Measurements from ENCODE around the gene LINC00632.

LINC00632 gene

DNA sequence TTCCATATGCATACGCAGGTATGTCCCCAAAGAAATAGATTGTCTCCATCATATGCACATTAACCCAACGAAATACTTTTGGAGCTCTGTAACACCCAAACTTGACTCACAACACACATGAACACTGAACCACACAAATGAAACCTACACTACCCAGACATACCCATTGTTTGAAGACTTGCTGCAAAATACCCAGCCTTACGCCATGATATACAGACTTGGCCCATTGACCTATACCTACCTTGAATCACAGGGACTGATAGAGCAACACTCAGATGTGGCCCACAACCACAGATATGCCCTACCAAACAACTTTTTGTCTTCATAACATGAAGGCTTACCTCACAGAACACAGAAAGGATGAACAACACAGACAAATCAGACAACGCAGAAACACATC, 15.9 kb downstream of the LINC00632 start:
- no peak for TF ChIP-seq CTCF (IDR thresholded peaks at IDR 0.05; ENCODE audit: insufficient read depth, low read length, poor library complexity, severe bottlenecking)
- no peak for TF ChIP-seq EZH2phosphoT487 (conservative IDR thresholded peaks at IDR 0.05; ENCODE audit: low read length)
- Histone ChIP-seq H3K79me2 (ENCODE audit: insufficient read depth, low read length) (no peaks in the 10 kb centered on the region), H2AFZ (ENCODE audit: low read depth, low read length, severe bottlenecking) (no peak overlapping the region), H3K36me3 (ENCODE audit: low read length) (no peaks in the 10 kb centered on the region), H3K4me2 (ENCODE audit: low read depth, low read length, poor library complexity, severe bottlenecking) (no peak overlapping the region), H3K4me3 (ENCODE audit: insufficient read depth, low read length, poor library complexity, severe bottlenecking) (no peak overlapping the region), H3K9me2 (replicated peaks; ENCODE audit: insufficient read depth, low read length) (no peaks in the 10 kb centered on the region), H3K27me3 (ENCODE audit: low read length) (no peaks in the 10 kb centered on the region), H4K20me1 (ENCODE audit: low read depth, low read length) (no peaks in the 10 kb centered on the region), H3K9ac (ENCODE audit: low read length) (no peak overlapping the region), H3K27ac (ENCODE audit: low read depth, low read length) (no peak overlapping the region), H3K9me3 (ENCODE audit: insufficient read depth, low read length) (no peaks in the 10 kb centered on the region), H3F3A (ENCODE audit: insufficient read depth) (no peaks in the 10 kb centered on the region)

- no peak overlapping the region for H2AFZ ChIP-seq (ENCODE audit: low read depth, low read length, severe bottlenecking)
- H3K4me3 ChIP-seq (ENCODE audit: insufficient read depth, low read length, poor library complexity, severe bottlenecking), result no peak overlapping the region
- H3K27me3 ChIP-seq (ENCODE audit: low read length), result no peaks in the 10 kb centered on the region
- no peaks in the 10 kb centered on the region for H3F3A ChIP-seq (ENCODE audit: insufficient read depth)
- TF ChIP-seq EZH2phosphoT487 (conservative IDR thresholded peaks at IDR 0.05; ENCODE audit: low read length), result no peak
- peak; percentile 23 for TF ChIP-seq CTCF (IDR thresholded peaks at IDR 0.05; ENCODE audit: insufficient read depth, low read length, poor library complexity, severe bottlenecking)
- no peaks in the 10 kb centered on the region for H3K9me2 ChIP-seq (replicated peaks; ENCODE audit: insufficient read depth, low read length)
- no peak overlapping the region for H3K27ac ChIP-seq (ENCODE audit: low read depth, low read length)
- no peak overlapping the region for H3K4me2 ChIP-seq (ENCODE audit: low read depth, low read length, poor library complexity, severe bottlenecking)
- H3K9me3 ChIP-seq (ENCODE audit: insufficient read depth, low read length), result no peaks in the 10 kb centered on the region
- H3K9ac ChIP-seq (ENCODE audit: low read length), result no peak overlapping the region
- no peaks in the 10 kb centered on the region for H4K20me1 ChIP-seq (ENCODE audit: low read depth, low read length)
- H3K36me3 ChIP-seq (ENCODE audit: low read length), result no peaks in the 10 kb centered on the region
- H3K79me2 ChIP-seq (ENCODE audit: insufficient read depth, low read length), result no peaks in the 10 kb centered on the region
Observed at GRCh38 chrX:140733766-140734342, 24.3 kb downstream of the LINC00632 start.

DNA sequence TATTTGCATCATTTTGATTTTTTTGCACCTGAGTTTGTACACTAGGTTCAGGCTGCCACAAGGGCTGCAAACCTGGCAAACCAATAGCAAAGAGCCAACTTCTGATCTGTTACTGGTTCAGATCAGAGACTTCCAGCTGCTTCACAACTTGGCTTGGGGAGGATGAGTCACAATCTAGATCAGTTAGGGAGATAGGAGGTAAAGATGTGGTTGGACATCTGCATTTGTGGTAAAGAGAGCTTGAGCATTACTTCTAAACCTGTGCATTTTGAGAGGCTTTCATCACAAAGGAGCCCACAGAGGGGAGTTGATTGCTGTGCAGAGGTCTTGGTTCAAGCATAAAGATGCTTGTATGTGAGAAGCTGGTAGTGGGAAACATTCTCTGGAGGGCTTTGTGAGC, 34.5 kb downstream of the LINC00632 start:
- no peaks in the 10 kb centered on the region for H3K36me3 ChIP-seq (ENCODE audit: low read length)
- H4K20me1 ChIP-seq (ENCODE audit: low read depth, low read length), result no peaks in the 10 kb centered on the region
- H3K4me3 ChIP-seq (ENCODE audit: insufficient read depth, low read length, poor library complexity, severe bottlenecking), result no peak overlapping the region
- no peak overlapping the region for H2AFZ ChIP-seq (ENCODE audit: low read depth, low read length, severe bottlenecking)
- no peak overlapping the region for H3K9ac ChIP-seq (ENCODE audit: low read length)
- no peaks in the 10 kb centered on the region for H3K9me3 ChIP-seq (ENCODE audit: insufficient read depth, low read length)
- H3K27me3 ChIP-seq (ENCODE audit: low read length), result no peaks in the 10 kb centered on the region
- no peak overlapping the region for H3K27ac ChIP-seq (ENCODE audit: low read depth, low read length)
- no peaks in the 10 kb centered on the region for H3F3A ChIP-seq (ENCODE audit: insufficient read depth)
- H3K9me2 ChIP-seq (replicated peaks; ENCODE audit: insufficient read depth, low read length), result no peaks in the 10 kb centered on the region
- no peaks in the 10 kb centered on the region for H3K79me2 ChIP-seq (ENCODE audit: insufficient read depth, low read length)
- H3K4me2 ChIP-seq (ENCODE audit: low read depth, low read length, poor library complexity, severe bottlenecking), result no peak overlapping the region
- TF ChIP-seq CTCF (IDR thresholded peaks at IDR 0.05; ENCODE audit: insufficient read depth, low read length, poor library complexity, severe bottlenecking) (no peak), EZH2phosphoT487 (conservative IDR thresholded peaks at IDR 0.05; ENCODE audit: low read length) (no peak)
